C4-2B (cell line): ENCODE data around the gene ANKRD24.

Source experiments
- H3K27ac ChIP-seq: fragments of 450-650 bp; 2 replicates; pipeline ENCODE4 v1.5.1; 2017
- ZFX ChIP-seq: fragments of 450-650 bp; IDR thresholded peaks from 2 replicates; pipeline ENCODE4 v1.6.1; 2017
- TF ChIP-seq, protein P1 (sequence below): fragments of 450-650 bp; conservative IDR thresholded peaks from 2 replicates; pipeline ENCODE4 v1.5.1; 2017; ENCODE audit warnings: mild to moderate bottlenecking

ANKRD24 gene

DNA sequence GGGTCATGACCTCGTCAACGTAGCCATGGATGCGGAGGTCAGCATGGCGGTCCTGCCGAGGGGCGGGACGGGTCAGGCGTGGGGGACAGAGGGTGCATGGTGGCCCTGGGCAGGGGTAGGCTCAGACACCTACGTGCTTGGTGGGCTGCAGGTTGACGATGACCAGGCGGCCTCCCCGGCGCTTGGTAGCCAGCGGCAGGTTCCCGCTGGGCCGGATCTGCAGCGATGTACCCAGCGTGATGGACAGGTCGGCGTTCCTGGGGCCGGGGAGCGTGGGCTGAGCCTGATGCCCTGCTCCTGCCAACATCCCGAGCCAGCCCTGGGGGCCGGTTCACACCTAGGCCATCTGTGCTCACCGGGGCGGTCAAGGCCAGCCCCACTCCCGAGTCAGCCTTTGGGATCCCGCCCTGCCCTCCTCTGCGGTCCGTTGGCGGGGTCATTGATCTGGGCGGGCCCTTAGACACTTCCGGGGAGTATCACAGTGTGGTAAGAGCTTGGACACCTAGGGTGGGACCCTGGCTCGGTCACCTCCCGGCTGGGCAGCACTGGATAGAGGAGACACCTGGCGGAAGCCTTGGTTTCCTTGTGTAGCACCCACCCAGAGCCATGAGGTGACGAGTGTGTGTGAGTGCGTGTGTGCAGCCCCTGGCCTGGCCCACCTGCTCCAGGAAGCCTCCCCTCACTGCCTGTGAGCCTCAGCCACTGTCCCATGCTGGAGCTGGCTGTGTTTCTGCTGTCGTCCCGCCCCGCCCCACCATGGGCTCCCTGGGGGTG lies 7.4 kb upstream of the ANKRD24 start:
- no peak overlapping the region for H3K27ac ChIP-seq

DNA sequence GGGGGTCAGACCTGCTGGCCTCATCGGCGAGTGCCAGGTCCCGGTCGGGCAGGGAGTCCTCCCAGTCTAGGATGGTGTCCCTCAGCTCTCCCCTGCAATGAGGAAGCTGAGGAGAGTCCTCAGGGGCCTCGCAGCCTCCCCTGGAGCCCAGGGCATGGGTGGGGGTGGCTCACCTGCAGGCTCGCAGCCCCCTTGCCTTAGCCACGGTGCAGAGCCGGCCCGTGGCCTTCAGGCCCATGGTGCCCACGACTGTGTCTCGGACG lies 6.9 kb upstream of the ANKRD24 start:
- H3K27ac ChIP-seq: no peak overlapping the region
- TF ChIP-seq, protein P1, sequence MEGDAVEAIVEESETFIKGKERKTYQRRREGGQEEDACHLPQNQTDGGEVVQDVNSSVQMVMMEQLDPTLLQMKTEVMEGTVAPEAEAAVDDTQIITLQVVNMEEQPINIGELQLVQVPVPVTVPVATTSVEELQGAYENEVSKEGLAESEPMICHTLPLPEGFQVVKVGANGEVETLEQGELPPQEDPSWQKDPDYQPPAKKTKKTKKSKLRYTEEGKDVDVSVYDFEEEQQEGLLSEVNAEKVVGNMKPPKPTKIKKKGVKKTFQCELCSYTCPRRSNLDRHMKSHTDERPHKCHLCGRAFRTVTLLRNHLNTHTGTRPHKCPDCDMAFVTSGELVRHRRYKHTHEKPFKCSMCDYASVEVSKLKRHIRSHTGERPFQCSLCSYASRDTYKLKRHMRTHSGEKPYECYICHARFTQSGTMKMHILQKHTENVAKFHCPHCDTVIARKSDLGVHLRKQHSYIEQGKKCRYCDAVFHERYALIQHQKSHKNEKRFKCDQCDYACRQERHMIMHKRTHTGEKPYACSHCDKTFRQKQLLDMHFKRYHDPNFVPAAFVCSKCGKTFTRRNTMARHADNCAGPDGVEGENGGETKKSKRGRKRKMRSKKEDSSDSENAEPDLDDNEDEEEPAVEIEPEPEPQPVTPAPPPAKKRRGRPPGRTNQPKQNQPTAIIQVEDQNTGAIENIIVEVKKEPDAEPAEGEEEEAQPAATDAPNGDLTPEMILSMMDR: no peak
- no peak for TF ChIP-seq ZFX

More for the DNA sequence above, 7.4 kb upstream of the ANKRD24 start:
- TF ChIP-seq, protein P1: no peak
- TF ChIP-seq ZFX: no peak

DNA sequence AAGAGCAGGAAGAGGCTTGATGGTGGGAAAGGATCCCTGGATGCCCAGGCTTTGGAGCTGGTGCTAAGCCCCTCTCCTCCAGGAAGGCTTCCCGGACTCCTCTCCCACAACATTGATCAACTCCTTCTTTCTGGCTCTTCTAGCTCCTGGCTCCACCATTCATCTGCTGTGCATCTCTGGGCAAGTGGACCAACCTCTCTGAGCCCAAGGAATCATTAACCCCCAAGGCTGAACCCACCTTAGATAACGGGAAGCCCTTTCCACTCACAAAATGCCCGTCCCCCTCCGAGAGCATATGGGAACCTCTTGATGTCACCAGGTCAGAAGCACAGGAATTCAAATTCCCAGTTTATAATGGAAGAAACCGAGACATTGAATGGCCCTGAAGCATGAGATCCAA lies 5.3 kb upstream of the ANKRD24 start:
- TF ChIP-seq ZFX: no peak
- TF ChIP-seq, protein P1: no peak

DNA sequence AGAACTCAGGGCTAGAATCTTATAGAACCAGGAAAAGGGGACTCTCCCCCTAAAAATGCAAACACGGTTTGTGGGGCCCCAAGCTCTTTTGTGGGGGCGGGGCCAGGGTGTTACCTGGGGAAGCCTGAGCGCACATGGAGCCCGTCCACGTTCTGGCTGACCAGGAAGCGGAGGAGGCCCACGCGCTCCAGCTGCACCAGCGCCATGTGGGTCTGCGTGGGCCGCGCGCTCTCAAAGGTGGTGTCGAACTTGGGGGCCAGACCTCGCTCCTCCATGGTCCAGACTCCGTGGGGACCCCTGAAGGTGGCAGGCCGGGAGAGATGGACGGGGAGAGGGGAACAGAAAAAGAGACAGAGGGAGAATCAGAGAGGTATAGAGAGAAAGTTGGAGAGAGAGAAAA lies 3.5 kb upstream of the ANKRD24 start:
- H3K27ac ChIP-seq: no peak overlapping the region
- no peak for TF ChIP-seq ZFX
- TF ChIP-seq, protein P1: no peak

More for the DNA sequence above, 5.3 kb upstream of the ANKRD24 start:
- no peak overlapping the region for H3K27ac ChIP-seq

GRCh38 chr19:4181053-4181508 lies 1.4 kb upstream of the ANKRD24 start:
- H3K27ac ChIP-seq: no peak overlapping the region
- TF ChIP-seq, protein P1: no peak
- TF ChIP-seq ZFX: no peak

DNA sequence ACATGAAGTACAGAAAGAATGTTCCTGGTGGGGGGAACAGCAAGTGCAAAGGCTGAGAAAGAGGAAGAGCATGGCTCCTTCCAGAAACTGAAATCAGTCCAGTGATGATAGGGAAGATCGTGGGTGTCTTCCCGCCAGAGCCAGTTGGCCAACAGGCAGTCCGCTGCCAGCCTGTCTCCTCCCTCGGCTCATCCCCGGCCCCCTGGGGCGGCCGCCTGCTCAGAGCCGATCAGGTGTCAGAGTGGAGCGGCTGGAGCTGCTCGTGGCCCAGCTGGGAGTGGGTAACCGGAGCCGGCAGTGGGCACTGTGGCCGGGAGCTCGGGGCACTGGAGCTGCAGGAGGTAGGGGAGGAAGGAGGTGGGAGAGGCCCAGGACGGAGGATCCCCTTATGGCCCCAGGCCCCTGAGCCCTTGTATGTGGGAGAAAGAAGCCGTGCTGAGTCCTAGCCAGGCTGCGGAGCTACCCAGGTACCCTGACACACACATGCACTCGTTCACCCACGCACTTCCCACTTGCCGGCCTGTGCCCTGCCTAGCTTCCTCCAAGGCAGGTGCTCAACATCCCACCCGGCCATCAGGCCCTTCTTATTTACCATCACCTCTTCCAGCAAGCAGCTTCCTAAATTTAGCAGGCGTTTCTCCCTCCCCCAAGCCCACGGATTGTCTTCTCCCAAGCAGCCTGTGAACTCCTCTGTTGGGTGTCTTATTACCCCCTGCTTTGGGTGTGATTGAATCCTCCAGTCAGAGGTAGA lies 1.7 kb downstream of the ANKRD24 start:
- no peak for TF ChIP-seq ZFX
- TF ChIP-seq, protein P1: no peak

GRCh38 chr19:4184718-4185352 lies 2.3 kb downstream of the ANKRD24 start:
- TF ChIP-seq, protein P1: no peak
- no peak for TF ChIP-seq ZFX
- H3K27ac ChIP-seq: no peak overlapping the region

More for the DNA sequence above, 1.7 kb downstream of the ANKRD24 start:
- H3K27ac ChIP-seq: no peak overlapping the region
